ENCODE measurements around the gene BAX. TPM values are rescaled to one million over a fixed set of nuclear protein-coding genes. Genes with fewer than 3 reads are reported as not detected.
A peak's percentile ranks its signal among the peaks of the same experiment; 100 is the strongest.

Gene BAX
- total RNA-seq, 2 donors from 2014 or later, result 53.1 to 104 TPM

- no peak for TF ChIP-seq CTCF (IDR thresholded peaks at IDR 0.05)
- ATAC-seq (ENCODE audit: insufficient number of reproducible peaks, low FRiP score, low read depth) (no peak), DNase-seq (ENCODE audit: low spot score) (no peak)
- Histone ChIP-seq H3K4me1 (ENCODE audit: control insufficient read depth in 1 of 2, low read depth in 2 of 2) (peaks cover 15 to 49% of the 10 kb centered on the region in 2 donors), H3K27ac (peak overlapping the region; percentile 83 to 88), H3K9me3 (no peaks in the 10 kb centered on the region), H3K4me3 (peak overlapping the region; percentile 81), H3K27me3 (replicated peaks; ENCODE audit: insufficient read depth) (no peaks in the 10 kb centered on the region), H3K36me3 (peaks cover 29% of the 10 kb centered on the region)
These were observed 12.1 kb downstream of the BAX start for GRCh38 chr19:48966541-48967345.

- Histone ChIP-seq H3K36me3 (peaks cover 36% of the 10 kb centered on the region), H3K9me3 (no peaks in the 10 kb centered on the region), H3K27ac (peak overlapping the region; percentile 56 to 83), H3K4me1 (ENCODE audit: control insufficient read depth in 1 of 2, low read depth in 2 of 2) (peaks cover 15 to 49% of the 10 kb centered on the region in 2 donors), H3K4me3 (peak overlapping the region; percentile 81), H3K27me3 (replicated peaks; ENCODE audit: insufficient read depth) (no peaks in the 10 kb centered on the region)
- TF ChIP-seq CTCF (IDR thresholded peaks at IDR 0.05), result no peak
- DNase-seq (ENCODE audit: low spot score) (no peak), ATAC-seq (ENCODE audit: insufficient number of reproducible peaks, low FRiP score, low read depth) (no peak)
These were observed 12.9 kb downstream of the BAX start for GRCh38 chr19:48967346-48968178.

- H3K27ac ChIP-seq, result peak overlapping the region; percentile 56 to 83
- H3K27me3 ChIP-seq (replicated peaks; ENCODE audit: insufficient read depth), result no peaks in the 10 kb centered on the region
- peaks cover 42% of the 10 kb centered on the region for H3K36me3 ChIP-seq
- peaks cover 15 to 48% of the 10 kb centered on the region in 2 donors for H3K4me1 ChIP-seq (ENCODE audit: control insufficient read depth in 1 of 2, low read depth in 2 of 2)
- ATAC-seq (ENCODE audit: insufficient number of reproducible peaks, low FRiP score, low read depth), result no peak
- no peaks in the 10 kb centered on the region for H3K9me3 ChIP-seq
- no peak for TF ChIP-seq CTCF (IDR thresholded peaks at IDR 0.05)
- no peak for DNase-seq (ENCODE audit: low spot score)
- H3K4me3 ChIP-seq, result peak overlapping the region; percentile 4
These were observed 13.5 kb downstream of the BAX start for GRCh38 chr19:48968179-48968661.

GRCh38 chr19:48968813-48969218 is 14.1 kb downstream of the BAX start:
- Histone ChIP-seq H3K27ac (peak overlapping the region; percentile 3 to 83), H3K4me3 (no peak overlapping the region), H3K36me3 (peaks cover 46% of the 10 kb centered on the region), H3K27me3 (replicated peaks; ENCODE audit: insufficient read depth) (no peaks in the 10 kb centered on the region), H3K9me3 (no peaks in the 10 kb centered on the region), H3K4me1 (ENCODE audit: control insufficient read depth in 1 of 2, low read depth in 2 of 2) (peaks cover 12 to 42% of the 10 kb centered on the region in 2 donors)
- DNase-seq (ENCODE audit: low spot score), result no peak
- no peak for TF ChIP-seq CTCF (IDR thresholded peaks at IDR 0.05)
- no peak for ATAC-seq (ENCODE audit: insufficient number of reproducible peaks, low FRiP score, low read depth)

Data from thoracic aorta (tissue), 2 donors.